Kasumi-1 (cell line): ENCODE measurements around the gene NCAPG2.
A peak's percentile ranks its signal among the peaks of the same experiment; 100 is the strongest.
"Not testable (repeated sequence)": the region's sequence is repeated elsewhere in the genome, so short reads cannot be mapped to it uniquely, and the experiment has no call there.

ENCODE experiments used
- DNase-seq, 2 experiments: peaks; one replicate each; lab custom pipeline; 2025; lab: John Stamatoyannopoulos, UW

The NCAPG2 gene

GRCh38 chr7:158676171-158676840 lies 28.3 kb downstream of the NCAPG2 start:
- DNase-seq: no peak

- DNase-seq: no peak
Measured at GRCh38 chr7:158672975-158673374, 31.6 kb downstream of the NCAPG2 start.

DNA sequence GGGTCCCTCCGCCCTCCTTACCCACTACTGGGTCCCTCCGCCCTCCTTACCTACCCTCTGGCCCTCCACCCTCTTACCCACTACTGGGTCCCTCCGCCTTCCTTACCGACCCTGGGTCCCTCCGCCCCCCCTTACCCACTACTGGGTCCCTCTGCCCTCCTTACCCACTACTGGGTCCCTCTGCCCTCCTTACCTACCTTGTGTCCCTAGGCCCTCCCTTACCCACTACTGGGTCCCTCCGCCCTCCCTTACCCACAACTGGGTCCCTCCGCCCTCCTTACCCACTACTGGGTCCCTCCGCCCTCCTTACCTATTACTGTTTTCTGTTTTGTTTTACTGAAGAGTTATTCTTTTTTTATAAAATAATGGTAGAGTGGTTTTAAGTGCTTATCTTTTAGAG lies 36.5 kb downstream of the NCAPG2 start:
- not testable (repeated sequence) for DNase-seq

GRCh38 chr7:158666966-158667678 lies 37.5 kb downstream of the NCAPG2 start:
- DNase-seq: not testable (repeated sequence)

DNA sequence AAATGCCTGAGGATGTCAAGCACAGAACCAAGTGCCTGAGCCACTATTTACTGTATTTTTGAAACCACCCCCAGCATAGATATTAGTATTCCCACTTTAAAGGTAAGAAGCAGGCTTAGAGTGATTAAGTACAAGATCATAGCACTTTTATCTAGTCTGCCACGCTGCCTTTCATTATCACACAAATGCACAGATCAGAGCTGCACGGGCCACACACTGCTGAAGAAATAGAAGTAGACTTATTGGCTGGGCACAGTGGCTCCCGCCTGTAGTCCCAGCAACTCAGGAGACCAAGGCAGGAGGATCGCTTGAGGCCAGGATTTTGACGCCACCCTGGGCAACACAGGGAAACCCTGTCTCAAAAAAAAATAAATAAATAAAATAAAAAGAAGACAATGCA lies 38.2 kb downstream of the NCAPG2 start:
- DNase-seq: no peak

DNA sequence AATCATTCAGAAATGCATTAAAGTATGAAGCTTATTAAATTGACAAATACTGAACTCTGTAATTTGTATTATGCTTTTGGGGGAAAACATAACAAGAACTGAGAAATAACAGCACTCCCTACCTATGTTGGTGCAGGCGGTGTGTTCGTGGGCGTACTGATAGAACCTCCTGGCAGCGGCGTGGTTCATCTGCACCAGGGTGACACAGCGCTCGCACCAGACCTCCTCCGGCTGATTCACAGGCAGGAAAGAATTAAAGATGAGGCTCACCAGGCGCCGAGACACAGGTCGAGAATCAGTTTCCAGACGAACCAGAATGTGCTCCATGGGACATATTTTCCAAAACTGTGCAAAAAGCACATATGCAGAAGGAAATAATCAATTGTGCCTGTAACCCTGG lies 40.2 kb downstream of the NCAPG2 start:
- DNase-seq: no peak

GRCh38 chr7:158663428-158663741 lies 41.2 kb downstream of the NCAPG2 start:
- no peak for DNase-seq

- DNase-seq: no peak
Measured at GRCh38 chr7:158662610-158663427, 41.8 kb downstream of the NCAPG2 start.

- DNase-seq: no peak
Measured at GRCh38 chr7:158658475-158658874, 46.1 kb downstream of the NCAPG2 start.

- DNase-seq: no peak
Measured at GRCh38 chr7:158657189-158657746, 47.3 kb downstream of the NCAPG2 start.

GRCh38 chr7:158655931-158656441 lies 48.6 kb downstream of the NCAPG2 start:
- DNase-seq: no peak

GRCh38 chr7:158655507-158655906 lies 49.1 kb downstream of the NCAPG2 start:
- no peak for DNase-seq

DNA sequence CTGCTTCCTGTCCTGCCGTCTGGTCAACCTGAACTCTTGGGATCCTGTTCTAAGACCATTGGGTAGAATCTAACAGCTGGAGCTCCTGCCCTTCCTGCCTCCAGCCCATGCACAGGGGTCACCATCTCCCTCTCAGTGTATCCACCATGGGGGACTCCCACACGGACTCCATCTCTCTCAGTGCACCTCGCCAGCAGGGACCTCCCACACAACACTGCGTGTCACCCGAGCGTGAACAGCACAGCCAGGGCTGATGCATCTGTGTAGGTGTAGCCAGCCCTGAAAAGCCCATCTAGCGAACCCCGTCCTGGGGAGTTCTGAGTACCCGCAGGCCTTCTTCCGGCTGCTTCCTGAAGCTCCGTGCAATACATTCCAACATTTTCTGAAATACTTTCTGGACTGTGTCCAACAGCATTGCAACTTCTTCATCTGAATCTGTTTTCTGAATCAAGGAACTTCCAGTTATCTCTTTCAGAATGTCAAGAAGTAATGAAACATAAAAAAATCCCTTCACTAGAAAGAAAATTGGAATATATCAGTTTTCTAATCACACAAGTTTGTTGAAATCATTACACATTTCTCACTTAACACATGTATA lies 52.5 kb downstream of the NCAPG2 start:
- DNase-seq: no peak

GRCh38 chr7:158650821-158651225 lies 53.8 kb downstream of the NCAPG2 start:
- DNase-seq: no peak

DNA sequence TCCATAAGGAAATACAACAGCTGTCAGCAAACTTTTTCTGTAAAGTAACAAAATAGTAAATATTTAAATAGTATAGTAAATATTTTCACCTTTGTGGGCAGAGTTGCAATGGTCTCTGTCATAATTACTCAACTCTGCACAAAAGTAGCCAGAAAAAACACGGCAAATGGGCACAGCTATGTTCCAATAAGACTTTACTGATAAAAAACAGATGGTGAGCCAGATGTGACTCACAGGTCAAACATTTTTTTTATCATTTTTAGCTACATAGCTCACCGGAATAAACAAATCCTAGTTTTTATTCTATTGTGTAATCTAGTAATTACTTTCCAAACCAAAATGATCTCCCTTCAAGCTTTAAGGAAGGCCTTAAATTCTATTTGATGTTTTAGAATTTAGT lies 55.3 kb downstream of the NCAPG2 start:
- no peak for DNase-seq

GRCh38 chr7:158648787-158649186 lies 55.8 kb downstream of the NCAPG2 start:
- no peak for DNase-seq

DNA sequence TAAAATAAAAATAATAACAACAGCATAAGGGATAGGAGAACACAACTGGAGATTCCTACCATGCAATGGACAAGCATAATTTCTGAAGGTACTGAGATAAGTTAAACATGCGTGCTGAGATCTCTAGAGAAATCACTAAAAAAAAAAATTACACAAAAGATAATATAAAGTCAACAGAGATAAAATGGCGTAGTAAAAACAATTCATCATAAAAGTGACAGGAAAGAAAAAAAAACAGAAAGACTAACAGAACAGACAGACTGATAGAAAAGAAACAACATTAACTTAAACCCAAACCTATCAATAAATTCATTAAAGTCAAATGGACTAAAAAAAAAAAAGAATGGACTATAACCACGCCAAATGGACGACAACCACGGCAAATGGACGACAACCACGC lies 56.4 kb downstream of the NCAPG2 start:
- DNase-seq: no peak

- no peak for DNase-seq
Measured at GRCh38 chr7:158647475-158647792, 57.2 kb downstream of the NCAPG2 start.

GRCh38 chr7:158646766-158647474 lies 57.7 kb downstream of the NCAPG2 start:
- DNase-seq: peak; percentile 22 to 47

- DNase-seq: no peak
Measured at GRCh38 chr7:158645842-158646241, 58.8 kb downstream of the NCAPG2 start.

DNA sequence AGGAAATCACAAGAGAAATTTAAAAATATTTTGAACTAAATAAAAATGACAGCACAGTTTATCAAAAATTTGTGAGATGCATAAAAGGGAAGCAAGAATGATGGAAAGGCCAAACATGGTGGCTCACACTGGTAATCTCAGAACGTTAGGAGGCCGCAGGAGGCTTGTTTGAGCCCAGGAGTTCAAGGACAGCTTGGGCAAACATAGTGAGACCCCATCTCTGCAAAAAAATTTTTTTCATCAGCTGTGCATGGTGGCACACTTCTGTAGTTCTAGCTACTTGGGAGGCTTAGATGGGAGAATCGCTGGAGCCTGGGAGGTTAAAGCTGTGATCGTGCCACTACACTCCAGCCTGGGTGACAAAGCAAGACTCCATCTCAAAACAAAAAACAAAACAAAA lies 62.5 kb downstream of the NCAPG2 start:
- DNase-seq: no peak

DNA sequence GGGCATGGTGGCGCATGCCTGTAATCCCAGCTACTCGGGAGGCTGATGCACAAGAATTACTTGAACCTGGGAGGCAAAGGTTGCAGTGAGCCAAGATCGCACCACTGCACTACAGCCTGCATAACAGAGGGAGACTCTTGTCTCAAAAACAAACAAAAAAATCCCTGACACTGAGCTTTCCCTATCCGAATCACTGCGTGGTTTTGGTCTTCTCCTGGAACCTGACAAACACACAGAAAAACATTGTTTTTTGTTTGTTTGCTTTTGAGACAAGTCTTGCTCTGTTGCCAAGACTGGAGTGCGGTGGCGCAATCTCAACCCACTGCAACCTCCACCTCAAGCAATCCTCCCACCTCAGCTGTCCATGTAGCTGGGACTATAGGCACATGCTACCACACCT lies 66.6 kb downstream of the NCAPG2 start:
- no peak for DNase-seq
